MM.1S (cell line): ENCODE measurements around the gene CNMD.

Experiments
- EZH2 ChIP-seq: fragments of 300-600 bp; sonication (generic); optimal IDR thresholded peaks from 2 replicates; pipeline ENCODE3; 2017; ENCODE audit warnings: low read depth, mild to moderate bottlenecking, antibody characterized with exemption, low read length, mixed read lengths
- TF ChIP-seq, protein P1 (sequence below): fragments of 300-600 bp; sonication (generic); IDR thresholded peaks from 2 replicates; pipeline ENCODE4 v1.5.1; 2016; ENCODE audit warnings: antibody characterized with exemption, low read length, mixed read lengths

DNA sequence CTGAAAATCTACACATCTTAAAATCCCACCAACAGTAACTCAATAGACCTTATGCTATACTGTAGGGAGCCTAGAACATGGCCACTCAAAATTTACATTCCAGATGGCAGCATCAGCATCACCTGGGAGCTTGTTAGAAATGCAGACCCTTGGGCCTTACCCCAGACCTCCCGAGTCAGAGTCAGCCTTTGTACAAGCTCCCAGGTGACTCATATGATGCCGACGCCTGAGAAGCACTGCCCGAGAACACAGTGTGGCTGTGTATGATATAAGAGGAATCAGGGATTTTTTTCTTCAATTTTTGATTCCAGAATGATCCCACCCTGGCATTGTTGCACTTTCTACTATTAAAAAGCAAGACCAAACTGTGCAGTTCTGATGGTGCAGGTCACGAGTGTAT is 35.9 kb upstream of the CNMD start:
- TF ChIP-seq, protein P1, sequence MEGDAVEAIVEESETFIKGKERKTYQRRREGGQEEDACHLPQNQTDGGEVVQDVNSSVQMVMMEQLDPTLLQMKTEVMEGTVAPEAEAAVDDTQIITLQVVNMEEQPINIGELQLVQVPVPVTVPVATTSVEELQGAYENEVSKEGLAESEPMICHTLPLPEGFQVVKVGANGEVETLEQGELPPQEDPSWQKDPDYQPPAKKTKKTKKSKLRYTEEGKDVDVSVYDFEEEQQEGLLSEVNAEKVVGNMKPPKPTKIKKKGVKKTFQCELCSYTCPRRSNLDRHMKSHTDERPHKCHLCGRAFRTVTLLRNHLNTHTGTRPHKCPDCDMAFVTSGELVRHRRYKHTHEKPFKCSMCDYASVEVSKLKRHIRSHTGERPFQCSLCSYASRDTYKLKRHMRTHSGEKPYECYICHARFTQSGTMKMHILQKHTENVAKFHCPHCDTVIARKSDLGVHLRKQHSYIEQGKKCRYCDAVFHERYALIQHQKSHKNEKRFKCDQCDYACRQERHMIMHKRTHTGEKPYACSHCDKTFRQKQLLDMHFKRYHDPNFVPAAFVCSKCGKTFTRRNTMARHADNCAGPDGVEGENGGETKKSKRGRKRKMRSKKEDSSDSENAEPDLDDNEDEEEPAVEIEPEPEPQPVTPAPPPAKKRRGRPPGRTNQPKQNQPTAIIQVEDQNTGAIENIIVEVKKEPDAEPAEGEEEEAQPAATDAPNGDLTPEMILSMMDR, result no peak
- no peak for TF ChIP-seq EZH2
